NCI-H345 (cell line): ENCODE measurements around the gene SCFD2.
"Not testable (repeated sequence)": the region's sequence is repeated elsewhere in the genome, so short reads cannot be mapped to it uniquely, and the experiment has no call there.

Source experiments
- DNase-seq: peaks from one replicate; lab custom pipeline; 2025; lab: John Stamatoyannopoulos, UW

Gene SCFD2

GRCh38 chr4:53189011-53189410, 176.8 kb downstream of the SCFD2 start:
- DNase-seq = no peak

GRCh38 chr4:53186714-53187358, 179.0 kb downstream of the SCFD2 start:
- no peak for DNase-seq

GRCh38 chr4:53185869-53186585, 179.8 kb downstream of the SCFD2 start:
- no peak for DNase-seq

GRCh38 chr4:53183754-53184153, 182.1 kb downstream of the SCFD2 start:
- no peak for DNase-seq

GRCh38 chr4:53177751-53178150, 188.1 kb downstream of the SCFD2 start:
- not testable (repeated sequence) for DNase-seq

- DNase-seq = no peak
These were observed 190.2 kb downstream of the SCFD2 start for GRCh38 chr4:53175640-53176039.

- DNase-seq = no peak
These were observed 191.0 kb downstream of the SCFD2 start for GRCh38 chr4:53174823-53175222.

GRCh38 chr4:53173576-53173975, 192.3 kb downstream of the SCFD2 start:
- no peak for DNase-seq

- DNase-seq = no peak
These were observed 194.1 kb downstream of the SCFD2 start for GRCh38 chr4:53171797-53172196.

- no peak for DNase-seq
These were observed 195.9 kb downstream of the SCFD2 start for GRCh38 chr4:53169695-53170617.

- no peak for DNase-seq
These were observed 197.6 kb downstream of the SCFD2 start for GRCh38 chr4:53168228-53168627.

- no peak for DNase-seq
These were observed 202.9 kb downstream of the SCFD2 start for GRCh38 chr4:53162969-53163368.

- no peak for DNase-seq
These were observed 204.0 kb downstream of the SCFD2 start for GRCh38 chr4:53161787-53162433.

GRCh38 chr4:53161051-53161786, 204.6 kb downstream of the SCFD2 start:
- DNase-seq = no peak

- DNase-seq = no peak
These were observed 209.0 kb downstream of the SCFD2 start for GRCh38 chr4:53156896-53157295.

- no peak for DNase-seq
These were observed 213.4 kb downstream of the SCFD2 start for GRCh38 chr4:53152467-53152866.

GRCh38 chr4:53151489-53151788, 214.4 kb downstream of the SCFD2 start:
- no peak for DNase-seq

GRCh38 chr4:53150631-53151488, 215.0 kb downstream of the SCFD2 start:
- DNase-seq = no peak

- no peak for DNase-seq
These were observed 218.2 kb downstream of the SCFD2 start for GRCh38 chr4:53147711-53148110.

- no peak for DNase-seq
These were observed 218.7 kb downstream of the SCFD2 start for GRCh38 chr4:53147197-53147596.

GRCh38 chr4:53141308-53141707, 224.6 kb downstream of the SCFD2 start:
- no peak for DNase-seq
